GM18498 (cell line): ENCODE results near the gene HEATR5A.

Source experiments
- ATAC-seq: cut with Tn5 transposase; IDR thresholded peaks from one replicate; pipeline ENCODE4 v1.9.1; 2021; ENCODE audit warnings: mild to moderate bottlenecking, moderate library complexity; ENCODE audit not compliant: unreplicated experiment

Gene HEATR5A

DNA sequence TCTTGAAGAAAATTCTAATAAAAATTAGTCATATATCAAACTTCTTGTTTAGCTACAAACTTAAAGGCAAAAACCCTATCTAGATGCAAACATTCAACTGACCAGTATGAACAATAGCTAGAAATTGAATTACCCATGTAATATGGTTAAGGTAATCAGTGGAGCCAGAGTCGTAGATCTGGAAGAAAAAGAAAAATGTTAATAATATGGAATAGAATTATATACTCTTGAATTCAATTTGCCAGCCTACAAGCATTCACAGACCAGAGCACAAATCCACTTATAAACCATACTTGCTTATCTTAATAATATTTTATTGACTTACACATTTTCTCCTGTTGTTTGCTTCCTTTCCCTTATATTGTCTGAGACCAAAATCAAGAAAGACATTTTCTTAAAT lies 7.7 kb upstream of the HEATR5A start:
- no peak for ATAC-seq

DNA sequence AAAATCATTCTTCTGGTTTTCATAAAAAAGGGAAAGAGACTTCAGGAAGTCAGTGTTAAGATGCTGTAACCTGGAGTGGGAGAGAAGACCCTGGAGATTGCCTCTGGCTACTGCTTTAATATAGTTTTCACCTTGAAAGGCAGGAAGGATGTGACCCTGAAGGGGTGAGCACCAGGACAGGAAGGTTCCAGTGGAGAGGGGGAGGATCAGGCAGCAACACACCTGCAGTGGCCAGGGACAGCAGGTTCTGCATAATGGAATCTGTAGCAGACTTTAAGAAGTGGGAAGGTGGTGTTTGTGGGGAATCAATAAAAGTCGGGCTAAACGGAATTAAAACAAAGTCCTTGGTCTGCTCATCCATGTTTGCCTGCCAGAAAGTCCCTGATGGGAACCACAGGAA lies 6.3 kb upstream of the HEATR5A start:
- ATAC-seq: no peak

DNA sequence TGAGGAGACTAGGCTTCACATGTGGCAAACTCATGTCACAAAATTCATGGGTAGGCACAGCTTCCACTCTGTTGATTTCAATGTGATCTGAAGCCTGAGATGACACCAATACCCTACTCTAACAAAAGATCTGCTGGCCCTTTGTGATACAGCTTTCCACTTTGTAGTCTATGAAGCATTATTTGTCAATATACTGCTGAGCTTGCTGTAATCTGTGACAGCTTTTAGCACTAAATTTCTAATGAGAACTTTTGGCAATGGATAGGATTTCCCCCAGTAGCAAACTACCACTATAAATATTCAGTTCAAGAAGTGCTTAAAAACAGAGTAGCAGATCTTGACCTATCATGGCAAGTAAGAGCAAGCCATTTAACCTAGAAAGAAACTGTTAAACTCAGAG lies 5.6 kb upstream of the HEATR5A start:
- ATAC-seq: no peak

DNA sequence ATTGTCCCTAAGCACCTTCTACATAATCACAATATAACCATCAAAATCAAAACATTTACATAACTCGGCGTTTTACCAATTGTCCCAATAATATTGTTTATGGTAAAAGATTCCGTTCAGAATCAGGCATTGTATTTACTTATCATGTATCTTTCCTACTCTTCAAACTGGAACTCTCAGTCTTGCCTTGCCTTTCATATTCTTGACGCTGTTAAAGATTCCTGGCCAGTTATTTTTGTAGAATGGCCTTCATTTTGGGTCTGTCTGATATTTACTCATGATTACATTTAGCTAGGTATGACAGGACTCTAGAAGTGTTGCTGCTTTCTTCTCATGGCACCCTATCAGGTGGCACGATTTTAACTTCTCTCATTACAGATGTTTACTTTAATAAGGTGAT lies 850 bp upstream of the HEATR5A start:
- no peak for ATAC-seq

DNA sequence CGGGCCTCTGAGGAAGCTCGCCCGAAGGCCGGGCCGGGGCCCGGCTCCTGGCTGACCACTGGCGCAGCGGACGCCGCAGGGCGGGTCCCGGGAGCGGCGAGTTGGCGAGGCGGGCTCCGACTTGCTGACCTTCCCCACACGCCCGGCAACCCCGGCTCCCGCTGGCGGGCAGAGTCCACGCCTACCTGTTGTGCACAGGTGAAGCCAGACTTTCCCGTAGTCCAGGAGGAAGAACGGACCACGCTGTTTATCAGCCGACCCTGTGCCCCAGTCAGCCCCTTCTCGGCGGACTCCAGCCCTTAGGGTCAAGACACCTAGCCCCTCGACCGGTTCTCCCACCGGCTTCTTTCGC lies 407 bp downstream of the HEATR5A start:
- peak; percentile 33 for ATAC-seq

DNA sequence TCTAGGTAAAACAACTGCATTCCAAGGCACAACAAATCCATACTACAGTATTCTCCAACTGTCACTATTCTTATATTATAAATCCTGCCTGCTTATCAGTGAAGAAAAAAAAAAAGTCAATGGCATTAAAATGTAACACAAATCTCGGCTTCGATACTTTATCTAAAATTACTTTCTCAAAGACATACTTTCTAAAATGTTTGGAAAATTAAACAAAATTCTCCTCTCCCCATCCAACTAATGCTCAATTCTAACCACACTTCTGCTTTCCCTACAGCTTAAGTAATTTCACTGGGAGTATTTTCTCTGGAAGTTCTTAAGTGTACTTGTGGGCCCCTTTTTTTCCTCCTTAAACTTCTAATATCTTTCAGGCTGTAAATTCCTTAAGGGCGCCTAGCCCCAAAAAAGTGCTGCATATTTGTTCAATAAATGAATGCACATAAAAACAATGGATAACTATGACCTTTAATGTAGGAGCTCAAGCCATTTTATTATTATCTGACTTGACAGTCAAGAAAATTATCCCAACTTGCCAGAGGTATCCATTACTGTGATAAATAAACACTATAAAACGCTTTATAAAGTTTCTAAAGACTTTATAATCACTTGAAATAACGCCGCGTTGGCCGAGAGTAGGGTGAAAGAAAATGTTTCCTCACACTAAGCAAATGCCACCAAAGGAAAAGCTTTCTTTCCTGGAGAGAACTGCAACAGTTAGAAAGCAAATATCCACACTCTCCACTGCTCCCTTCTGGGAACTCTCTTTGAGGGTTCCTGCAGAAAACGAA lies 977 bp downstream of the HEATR5A start:
- no peak for ATAC-seq

DNA sequence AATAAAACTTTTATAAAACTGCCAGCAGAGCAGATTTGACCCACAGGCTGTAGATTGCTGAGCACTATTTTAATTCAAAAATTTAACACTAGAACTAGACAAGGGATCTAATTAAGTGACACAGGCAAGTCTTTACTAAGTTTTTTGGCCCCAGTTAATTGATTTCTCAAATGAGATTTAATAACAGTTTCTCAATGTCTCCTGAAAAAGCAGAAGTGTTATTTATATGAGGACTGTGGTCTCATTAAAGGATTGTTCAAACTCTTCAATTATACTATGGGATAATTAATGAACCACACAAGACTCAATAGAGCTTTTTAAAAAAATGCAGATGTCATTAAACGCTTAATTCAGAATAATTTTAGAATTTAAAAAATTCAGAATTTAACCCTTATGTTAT lies 1.9 kb downstream of the HEATR5A start:
- no peak for ATAC-seq

DNA sequence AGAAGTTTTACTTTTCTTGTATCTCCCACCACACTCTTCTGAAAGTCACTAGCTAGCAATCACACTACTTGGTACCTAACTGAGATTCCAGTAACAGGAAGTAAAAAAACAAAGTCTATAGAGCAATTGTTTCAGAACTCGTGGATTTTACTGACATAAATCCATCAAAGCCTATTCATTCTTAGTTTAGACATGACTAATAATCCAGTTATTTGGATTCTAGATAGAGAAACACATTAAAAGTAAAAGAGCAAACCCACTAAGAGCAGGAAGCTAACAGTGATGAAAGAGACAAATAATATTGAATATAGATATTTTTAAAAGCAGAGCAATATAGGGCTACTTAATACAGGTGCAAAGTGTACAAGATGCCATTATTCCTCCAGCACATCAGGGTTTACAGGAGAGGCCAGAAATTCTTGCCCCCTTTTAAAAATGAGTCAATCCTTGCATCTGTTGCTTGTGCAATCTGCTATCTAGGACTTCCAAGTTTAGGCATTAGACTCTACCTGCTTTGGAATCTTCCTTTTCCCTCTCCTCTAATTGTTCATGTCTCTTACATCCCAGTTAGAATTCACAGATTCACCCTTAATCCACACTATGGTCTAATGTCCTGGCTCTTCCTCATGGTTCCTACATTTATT lies 6.0 kb downstream of the HEATR5A start:
- ATAC-seq: no peak

DNA sequence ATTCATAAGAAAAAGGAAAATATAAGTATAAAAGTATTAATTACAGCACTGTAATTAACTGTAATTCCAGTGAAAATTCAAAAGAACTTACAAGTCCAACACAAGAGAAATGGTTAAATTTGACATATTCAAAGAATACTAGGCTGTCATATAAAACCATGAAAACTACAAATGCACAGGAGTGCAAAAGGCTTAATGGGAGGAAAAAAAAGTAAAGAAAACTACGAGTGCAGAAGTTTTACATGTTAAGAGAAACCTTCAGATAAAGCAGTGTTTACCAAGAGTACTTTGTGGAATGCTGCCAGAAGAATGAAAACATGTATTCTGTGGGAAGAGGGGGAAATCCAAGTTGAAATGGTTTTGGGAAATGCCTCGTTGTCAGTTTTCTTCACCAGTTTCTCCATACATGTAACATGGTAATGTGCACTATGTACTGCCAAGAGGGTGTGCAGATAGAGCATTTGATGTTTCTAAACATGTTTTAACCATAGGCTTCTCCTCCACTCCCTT lies 9.1 kb downstream of the HEATR5A start:
- no peak for ATAC-seq

DNA sequence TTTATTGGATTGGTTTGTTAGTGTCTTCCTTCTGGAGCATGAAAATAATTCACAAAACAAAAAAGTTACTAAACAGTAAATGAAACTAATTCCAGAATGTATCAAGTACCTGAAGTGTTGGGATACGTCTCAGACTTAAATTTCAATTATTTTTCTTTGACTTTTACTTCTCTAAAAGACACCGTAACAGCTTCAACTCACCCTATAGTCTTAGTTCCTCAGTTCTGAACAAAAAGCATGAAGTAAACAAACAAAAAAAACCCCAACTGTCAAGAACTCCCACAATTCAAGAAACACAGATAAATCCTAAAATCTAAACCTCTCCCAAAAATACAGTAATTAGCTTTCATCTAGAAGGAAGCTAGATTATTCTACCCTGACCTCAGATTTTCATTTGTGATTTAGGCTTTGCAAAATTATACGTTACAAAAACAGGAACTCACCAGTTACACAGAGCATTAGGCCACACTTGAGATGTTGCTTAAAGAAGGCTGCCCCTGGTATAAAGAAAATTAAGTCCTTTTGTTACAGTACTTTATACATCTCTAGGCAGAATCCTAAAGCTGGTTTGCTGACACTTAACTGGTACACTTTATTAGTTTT lies 10.2 kb downstream of the HEATR5A start:
- no peak for ATAC-seq

DNA sequence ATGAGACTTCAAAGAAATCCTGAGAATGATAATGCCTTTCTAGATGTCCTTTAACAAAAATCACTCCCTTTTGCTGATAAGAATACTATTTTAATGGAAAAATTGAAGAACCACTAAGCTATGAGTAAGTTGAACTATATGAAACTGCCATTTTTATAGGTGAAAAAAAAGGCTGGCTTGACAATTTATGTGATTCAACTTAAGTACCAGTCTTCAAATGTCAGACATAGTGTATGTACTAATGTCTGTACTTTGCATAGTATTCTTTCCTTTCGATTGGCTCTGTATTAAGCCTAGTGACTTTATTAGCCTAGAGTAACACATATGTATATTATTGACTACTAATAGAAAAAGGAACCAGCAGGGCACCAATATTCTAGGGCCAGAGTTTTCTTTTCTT lies 11.9 kb downstream of the HEATR5A start:
- no peak for ATAC-seq

DNA sequence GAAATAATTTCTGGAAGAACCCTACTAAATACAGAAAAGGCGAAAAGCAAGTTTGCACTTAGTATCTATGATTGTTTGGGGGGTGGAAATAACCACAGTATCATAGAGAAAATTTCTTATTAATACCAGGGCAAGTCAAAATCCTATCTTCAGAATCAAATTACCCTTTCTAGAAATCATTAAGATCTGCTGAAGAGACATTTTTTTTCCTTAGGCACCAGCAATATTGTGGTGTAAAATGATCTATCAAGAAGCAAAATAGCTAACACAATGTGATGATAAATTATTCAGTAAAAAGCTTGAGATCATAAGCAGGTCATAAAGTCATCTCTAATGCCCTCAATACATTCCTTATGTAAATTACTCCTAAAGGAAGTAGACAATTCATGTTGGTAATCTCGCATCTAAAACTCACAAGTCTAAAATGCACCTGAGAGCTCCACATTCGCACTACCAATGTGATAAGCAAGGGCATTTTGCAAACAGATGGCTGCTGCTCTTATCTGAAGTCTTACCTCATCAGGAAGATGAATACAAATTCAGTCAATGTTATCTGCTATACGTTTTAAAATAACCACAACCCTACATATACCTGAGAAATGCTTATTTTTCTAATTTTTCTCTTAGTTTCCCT lies 14.6 kb downstream of the HEATR5A start:
- ATAC-seq: no peak

DNA sequence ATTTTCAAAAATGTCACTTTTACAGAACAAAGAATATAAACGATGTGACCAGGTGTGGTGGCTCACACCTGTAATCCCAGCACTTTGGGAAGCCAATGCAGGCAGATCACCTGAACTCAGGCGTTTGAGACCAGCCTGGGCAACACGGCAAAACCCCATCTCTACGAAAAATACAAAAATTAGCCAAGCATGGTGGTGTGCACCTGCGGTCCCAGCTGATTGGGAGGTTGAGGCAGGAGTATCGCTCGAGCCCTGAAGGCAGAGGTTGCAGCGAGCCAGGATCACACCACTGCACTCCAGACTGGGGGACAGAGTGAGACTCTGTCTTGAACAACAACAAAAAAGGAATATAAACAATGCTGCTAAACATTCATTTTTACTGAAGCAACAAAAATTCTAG lies 15.2 kb downstream of the HEATR5A start:
- no peak for ATAC-seq

DNA sequence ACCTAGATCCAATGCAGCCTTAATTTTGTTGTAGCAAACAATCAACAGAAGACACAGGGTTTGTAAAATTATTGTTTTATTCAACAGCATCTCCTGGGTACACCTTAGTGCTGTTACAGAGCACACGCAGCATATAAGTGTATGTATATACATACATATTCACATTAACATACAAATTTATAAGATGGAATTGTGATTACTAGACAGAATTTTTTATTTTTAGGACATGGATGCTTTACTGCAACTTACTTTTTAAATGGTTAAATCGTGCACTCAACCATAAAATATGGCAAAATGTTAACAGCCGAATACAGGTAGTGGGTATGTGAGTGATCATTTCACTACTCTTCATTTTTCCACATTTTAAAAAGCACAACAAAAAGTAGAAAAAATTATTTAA lies 16.6 kb downstream of the HEATR5A start:
- no peak for ATAC-seq

DNA sequence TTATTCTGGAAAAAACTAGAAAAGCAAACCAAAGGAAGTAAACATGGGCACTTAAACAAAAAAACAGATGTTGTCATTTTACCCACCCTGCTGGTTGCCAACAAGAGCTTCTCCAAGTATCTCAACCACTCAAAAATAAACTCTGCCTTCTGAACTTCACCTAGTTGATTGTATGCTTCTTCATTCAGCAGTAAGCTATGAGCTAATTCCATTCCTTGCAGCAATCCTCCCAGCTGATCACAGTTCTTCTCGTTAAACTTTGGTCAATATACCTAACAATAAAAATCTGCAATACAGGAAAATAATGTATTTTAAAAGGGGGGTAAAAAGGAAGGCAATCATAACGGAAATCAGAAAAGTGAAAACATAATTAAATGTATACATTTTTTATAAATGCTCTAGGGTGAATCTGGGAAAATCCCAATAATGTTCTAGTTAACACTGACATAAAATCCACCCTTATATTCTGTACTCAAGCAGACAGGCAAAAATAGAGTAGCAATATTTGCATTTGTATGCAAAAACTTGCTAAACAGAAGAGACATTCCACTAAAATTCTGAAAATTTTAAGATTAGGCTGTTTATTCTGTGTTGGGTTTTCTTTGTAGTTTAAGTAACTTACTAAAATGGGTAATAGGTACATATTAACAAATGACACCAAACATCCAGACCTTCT lies 17.4 kb downstream of the HEATR5A start:
- ATAC-seq: no peak

DNA sequence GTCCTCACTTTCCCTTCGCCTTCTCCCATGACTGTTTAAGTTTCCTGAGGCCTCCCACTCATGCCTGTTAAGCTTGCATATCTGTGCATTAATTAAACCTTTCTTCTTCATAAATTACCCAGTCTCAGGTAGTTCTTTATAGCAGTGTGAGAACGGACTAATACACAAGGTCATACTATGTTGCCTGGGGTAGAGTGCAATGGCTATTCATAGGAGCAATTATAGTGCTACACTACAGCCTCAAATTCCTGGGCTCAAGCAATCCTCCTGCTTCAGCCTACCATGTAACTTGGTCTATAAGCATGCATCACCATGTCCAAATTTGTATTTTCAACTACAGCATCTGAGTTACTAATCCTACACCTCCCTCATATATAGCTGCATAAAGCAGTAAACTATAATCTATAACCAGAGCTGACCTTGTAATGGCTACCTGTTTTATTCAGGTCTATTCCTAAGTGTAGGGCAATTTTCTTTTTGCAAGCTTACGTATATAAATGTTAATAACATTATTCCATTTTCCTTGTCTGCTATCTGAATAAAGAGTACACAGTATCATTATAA lies 18.9 kb downstream of the HEATR5A start:
- no peak for ATAC-seq

DNA sequence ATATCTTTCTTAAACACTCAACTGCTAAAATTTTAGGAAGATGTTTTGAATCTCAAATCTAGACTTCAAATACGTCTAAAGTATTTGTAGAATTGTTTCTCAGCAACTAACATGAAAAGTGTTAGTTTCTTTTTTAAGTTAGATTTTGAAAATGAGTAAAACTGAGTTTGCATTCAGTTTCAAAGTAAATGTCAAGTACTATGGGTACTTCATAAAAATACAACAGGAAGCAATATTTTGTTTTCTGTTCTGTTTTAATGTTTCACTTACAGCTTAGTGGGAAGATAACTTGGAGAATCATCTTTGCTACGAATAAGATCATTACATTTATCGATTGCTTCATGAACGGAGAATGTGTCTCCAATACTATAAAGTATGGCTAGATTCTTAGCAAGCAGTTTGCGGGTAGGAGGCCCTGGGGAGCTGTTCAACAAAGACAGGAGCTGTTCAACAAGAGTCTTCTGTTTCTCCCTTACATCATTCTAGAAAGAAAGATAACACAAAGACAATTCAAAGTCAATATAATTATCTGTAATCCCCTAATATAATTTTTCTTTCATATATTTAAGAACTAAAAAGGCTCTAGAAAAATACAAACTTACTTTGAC lies 20.2 kb downstream of the HEATR5A start:
- no peak for ATAC-seq

DNA sequence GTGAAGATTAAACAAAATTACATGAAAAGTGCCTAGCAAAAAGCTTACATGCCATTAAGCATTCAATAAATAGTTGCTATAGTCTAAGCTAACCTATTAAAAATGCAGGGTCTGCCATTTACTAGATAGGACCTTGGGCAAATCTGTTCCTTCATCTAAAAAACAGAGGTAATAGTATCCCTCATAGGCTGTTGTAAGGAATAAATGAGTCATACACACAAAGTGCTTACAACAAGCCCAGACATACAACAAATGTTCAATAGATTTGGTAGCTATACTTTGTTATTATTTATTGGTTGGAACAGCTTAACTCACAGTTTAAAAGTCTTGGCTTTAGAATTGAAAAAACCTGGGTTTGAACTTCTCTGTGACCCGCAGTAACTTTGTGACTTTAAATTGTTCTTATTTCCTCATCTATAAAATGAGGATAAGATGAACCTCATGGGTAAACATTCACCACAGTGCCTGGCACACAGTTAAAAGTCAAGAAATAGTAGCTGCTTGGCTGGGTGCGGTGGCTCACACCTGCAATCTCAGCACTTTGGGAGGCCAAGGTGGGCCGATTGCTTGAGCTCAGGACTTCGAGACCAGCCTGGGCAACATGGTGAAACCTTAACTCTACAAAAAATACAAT lies 24.7 kb downstream of the HEATR5A start:
- ATAC-seq: no peak

DNA sequence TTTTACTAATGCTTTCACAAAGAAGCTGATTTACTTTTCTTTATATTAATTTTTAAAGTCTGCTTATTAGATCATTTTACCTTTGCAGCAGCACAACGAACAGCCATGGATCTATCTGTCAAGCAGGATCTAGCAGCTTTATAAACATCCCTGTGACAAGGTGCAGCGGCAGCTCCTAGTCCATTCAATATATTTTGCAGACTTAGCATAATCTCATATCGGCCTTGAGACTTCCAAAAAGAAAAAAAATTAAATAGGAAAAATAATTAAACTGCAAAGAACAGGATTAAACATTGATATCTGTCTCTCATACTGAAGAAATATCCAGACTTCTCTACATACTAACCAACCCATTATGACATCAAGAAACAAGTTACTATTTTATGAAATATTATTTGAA lies 25.2 kb downstream of the HEATR5A start:
- no peak for ATAC-seq

DNA sequence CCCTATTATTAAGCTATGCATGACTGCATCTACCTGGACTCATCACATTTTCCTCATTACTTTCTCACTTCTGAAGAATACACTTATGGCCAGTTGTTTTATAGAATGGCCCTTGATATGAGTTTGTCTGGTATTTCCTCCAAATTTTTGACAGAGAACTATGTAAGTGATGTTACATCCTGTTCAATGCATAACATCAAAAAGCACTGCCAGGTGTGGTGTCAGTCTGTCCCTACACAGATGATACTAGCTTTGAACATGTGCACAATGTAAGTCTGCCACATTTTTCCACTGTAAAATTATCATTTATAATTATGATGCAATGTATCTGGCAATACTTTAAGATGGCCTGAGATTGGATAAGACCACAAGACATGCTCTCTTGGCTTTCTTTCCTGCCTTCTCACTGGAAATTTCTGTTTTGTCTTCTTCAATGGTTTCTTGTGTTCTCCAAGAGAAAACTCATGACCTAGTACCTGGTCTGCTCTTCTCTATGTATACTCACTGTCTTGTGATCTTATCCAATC lies 28.3 kb downstream of the HEATR5A start:
- no peak for ATAC-seq
